Liver (tissue), 9 donors: ENCODE results near the gene IL10. TPM values are rescaled to one million over a fixed set of nuclear protein-coding genes. Genes with fewer than 3 reads are reported as not detected.

Experiments used
- DNase-seq: peaks from one replicate; pipeline ENCODE4 v3.0.0-alpha.2; 2017; ENCODE audit warnings: low spot score
- H3K27ac ChIP-seq, 2 donors: one replicate each; pipeline ENCODE4 v1.7.0; 2013; ENCODE audit warnings: inconsistent platforms in 2 of 2, low read length in 2 of 2, control low read depth in 1 of 2, low read depth in 1 of 2, mild to moderate bottlenecking in 1 of 2
- H3K27me3 ChIP-seq, 4 donors: one replicate each; pipeline versions ENCODE4 v1.6.1 to v1.7.0; 2013; ENCODE audit warnings: low read length in 3 of 4, inconsistent platforms in 1 of 4, mild to moderate bottlenecking in 1 of 4, moderate library complexity in 1 of 4; ENCODE audit not compliant: control insufficient read depth in 4 of 4, insufficient read depth in 4 of 4
- H3K36me3 ChIP-seq, 4 donors: one replicate each; pipeline versions ENCODE4 v1.6.1 to v1.7.0; 2013; ENCODE audit warnings: low read length in 3 of 4, mild to moderate bottlenecking in 3 of 4, low read depth in 1 of 4, moderate library complexity in 1 of 4; ENCODE audit not compliant: control insufficient read depth in 4 of 4, insufficient read depth in 3 of 4
- H3K4me1 ChIP-seq, 4 donors: one replicate each; pipeline versions ENCODE4 v1.6.1 to v1.7.0; 2013; ENCODE audit warnings: low read length in 3 of 4, mild to moderate bottlenecking in 3 of 4, moderate library complexity in 1 of 4; ENCODE audit not compliant: control insufficient read depth in 4 of 4, insufficient read depth in 4 of 4
- H3K4me3 ChIP-seq, 3 donors: one replicate each; pipeline versions ENCODE4 v1.6.1 to v1.7.0; 2013; ENCODE audit warnings: low read length in 3 of 3, control low read depth in 1 of 3, low read depth in 1 of 3, mild to moderate bottlenecking in 1 of 3
- H3K9ac ChIP-seq, 2 donors: one replicate each; pipeline ENCODE4 v1.7.0; 2013; ENCODE audit warnings: low read length in 2 of 2, mild to moderate bottlenecking in 2 of 2, moderate library complexity in 2 of 2, control low read depth in 1 of 2, low read depth in 1 of 2
- H3K9me3 ChIP-seq, 4 donors: one replicate each; pipeline versions ENCODE4 v1.6.1 to v1.7.0; 2013; ENCODE audit warnings: low read length in 3 of 4; ENCODE audit not compliant: control insufficient read depth in 4 of 4
- ATF3 ChIP-seq: IDR thresholded peaks from 2 replicates; pipeline ENCODE4 v1.6.1; 2016; ENCODE audit warnings: antibody characterized with exemption
- CTCF ChIP-seq: fragments of 150-350 bp; IDR thresholded peaks from 2 replicates; pipeline ENCODE4 v1.5.1; 2017; ENCODE audit warnings: improper control_type of control experiment, low read depth, low read length; ENCODE audit not compliant: missing input control
- EGR1 ChIP-seq, 2 donors: IDR thresholded peaks; 2 replicates each; pipeline ENCODE4 v1.6.1; 2016 to 2018; ENCODE audit warnings: antibody characterized with exemption in 2 of 2, low read depth in 2 of 2
- FOXA1 ChIP-seq: IDR thresholded peaks from 2 replicates; pipeline ENCODE4 v1.6.1; 2016; ENCODE audit warnings: antibody characterized with exemption
- FOXA2 ChIP-seq: IDR thresholded peaks from 2 replicates; pipeline ENCODE4 v1.6.1; 2016; ENCODE audit warnings: antibody characterized with exemption
- GABPA ChIP-seq, 2 donors: IDR thresholded peaks in 1 of 2; conservative IDR thresholded peaks in 1 of 2; 2 replicates each; pipeline ENCODE4 v1.6.1; 2016; ENCODE audit warnings: antibody characterized with exemption in 2 of 2, mild to moderate bottlenecking in 1 of 2, moderate library complexity in 1 of 2
- HNF4A ChIP-seq, 2 donors: conservative IDR thresholded peaks; 2 replicates each; pipeline ENCODE4 v1.6.1; 2016; ENCODE audit warnings: antibody characterized with exemption in 2 of 2, mild to moderate bottlenecking in 2 of 2
- HNF4G ChIP-seq: IDR thresholded peaks from 2 replicates; pipeline ENCODE4 v1.6.1; 2016; ENCODE audit warnings: antibody characterized with exemption
- JUND ChIP-seq, 2 donors: IDR thresholded peaks; 2 replicates each; pipeline ENCODE4 v1.6.1; 2016; ENCODE audit warnings: antibody characterized with exemption in 2 of 2
- NR2F2 ChIP-seq: IDR thresholded peaks from 2 replicates; pipeline ENCODE4 v1.6.1; 2016; ENCODE audit warnings: antibody characterized with exemption
- RAD21 ChIP-seq, 2 donors: IDR thresholded peaks; 2 replicates each; pipeline ENCODE4 v1.6.1; 2016; ENCODE audit warnings: antibody characterized with exemption in 2 of 2, mild to moderate bottlenecking in 2 of 2
- REST ChIP-seq: IDR thresholded peaks from 2 replicates; pipeline ENCODE4 v1.6.1; 2016; ENCODE audit warnings: antibody characterized with exemption, mild to moderate bottlenecking
- RXRA ChIP-seq, 2 donors: IDR thresholded peaks; 2 replicates each; pipeline ENCODE4 v1.6.1; 2017 to 2018; ENCODE audit warnings: antibody characterized with exemption in 2 of 2, mild to moderate bottlenecking in 1 of 2
- SP1 ChIP-seq: IDR thresholded peaks from 2 replicates; pipeline ENCODE4 v1.6.1; 2018; ENCODE audit warnings: antibody characterized with exemption, mild to moderate bottlenecking
- TAF1 ChIP-seq: conservative IDR thresholded peaks from 2 replicates; pipeline ENCODE4 v1.6.1; 2016; ENCODE audit warnings: antibody characterized with exemption, mild to moderate bottlenecking
- YY1 ChIP-seq: IDR thresholded peaks from 2 replicates; pipeline ENCODE4 v1.6.1; 2016; ENCODE audit warnings: antibody characterized with exemption, mild to moderate bottlenecking
- ZBTB33 ChIP-seq: IDR thresholded peaks from 2 replicates; pipeline ENCODE4 v1.6.1; 2016; ENCODE audit warnings: antibody characterized with exemption
- WGBS: extraction: QIAGEN DNeasy Blood & Tissue Kit; methylation state at CpG from one replicate; pipeline ENCODE4 v1.1.7; 2013; 5-methylcytosine and 5-hydroxymethylcytosine counted together
- polyA plus RNA-seq, 2 donors: library from polyadenylated mRNA; stranded (reverse) in 1 of 2; unstranded in 1 of 2; fragments of 200-250 nt in 1 of 2; fragments of >200 nt in 1 of 2; fragmentation: Nextera tagmentation in 1 of 2; extraction: Ambion mirVana in 1 of 2; gene quantifications; one replicate each; pipeline versions ENCODE4 v1.2.1 to v1.2.3, GENCODE V29; 2013 to 2015
- total RNA-seq, 2 donors: library from RNA; depleted of rRNA; stranded (reverse); fragments of >200 nt; gene quantifications; one replicate each; pipeline ENCODE4 v1.2.3, GENCODE V29; 2014
- TF ChIP-seq, protein P1 (sequence below): IDR thresholded peaks from 2 replicates; pipeline ENCODE4 v1.6.1; 2016; ENCODE audit warnings: antibody characterized with exemption
- donor health status: healthy.
- donor health status: healthy.
- donor health status: healthy.
- donor health status: healthy.
- donor health status: healthy.

Gene IL10
- total and polyA plus RNA-seq, 4 donors = 0.23 to 1.4 (median 0.59) TPM

- TF ChIP-seq REST = no peak
These were observed 3.9 kb upstream of the IL10 start (continued) for GRCh38 chr1:206776229-206776628.

- 81% methylated on average over 3 of the region's 3 CpGs for WGBS
- H3K27me3 ChIP-seq = no peaks in the 10 kb centered on the region
- no peak overlapping the region for H3K27ac ChIP-seq
- TF ChIP-seq RAD21 (IDR thresholded peaks at IDR 0.05) = no peak
- TF ChIP-seq TAF1 = no peak
- no peak for TF ChIP-seq HNF4G
- TF ChIP-seq YY1 = no peak
- TF ChIP-seq HNF4A (conservative IDR thresholded peaks at IDR 0.05) = no peak
- no peak for TF ChIP-seq EGR1 (IDR thresholded peaks at IDR 0.05; ENCODE audit: low read depth in 2 of 2)
- no peak for TF ChIP-seq FOXA2
- TF ChIP-seq GABPA (IDR thresholded peaks at IDR 0.05 in 1 of 2, conservative IDR thresholded peaks at IDR 0.05 in 1 of 2) = no peak
- TF ChIP-seq ATF3 = no peak
- TF ChIP-seq SP1 = no peak
- TF ChIP-seq, protein P1, sequence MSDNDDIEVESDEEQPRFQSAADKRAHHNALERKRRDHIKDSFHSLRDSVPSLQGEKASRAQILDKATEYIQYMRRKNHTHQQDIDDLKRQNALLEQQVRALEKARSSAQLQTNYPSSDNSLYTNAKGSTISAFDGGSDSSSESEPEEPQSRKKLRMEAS = no peak
- no peak for TF ChIP-seq JUND (IDR thresholded peaks at IDR 0.05)
- TF ChIP-seq REST = no peak
- TF ChIP-seq FOXA1 = no peak
- TF ChIP-seq ZBTB33 = no peak
- TF ChIP-seq NR2F2 = no peak
- TF ChIP-seq CTCF = no peak
- no peak for TF ChIP-seq RXRA (IDR thresholded peaks at IDR 0.05)
- H3K4me1 ChIP-seq = peaks cover 0 to 2% (median 0%) of the 10 kb centered on the region in 4 donors
- no peak for DNase-seq
- no peaks in the 10 kb centered on the region for H3K36me3 ChIP-seq
- no peak overlapping the region for H3K9ac ChIP-seq
- H3K9me3 ChIP-seq = no peaks in the 10 kb centered on the region
- no peak overlapping the region for H3K4me3 ChIP-seq
These were observed 1.8 kb upstream of the IL10 start for GRCh38 chr1:206774093-206774492.
